ENCODE measurements around the gene ACTR8. TPM values are rescaled to one million over a fixed set of nuclear protein-coding genes. Genes with fewer than 3 reads are reported as not detected.

ACTR8 gene
- total and polyA plus RNA-seq, 2 of the 13 experiments (the other 11 are each of a cell fraction or from before 2014, with no cell fraction given) = 15.5 to 29.0 TPM

- TF ChIP-seq EP300 (IDR thresholded peaks at IDR 0.05; ENCODE audit: low read depth in 2 of 2, low read length in 2 of 2) (peak in 1 of 2 experiments; percentile 64; a peak in 2 of 4 replicates), EP300 (CRISPR knock-in tag; IDR thresholded peaks at IDR 0.05; ENCODE audit: borderline replicate concordance) (no peak; the same call in 1 of the 2 replicates), ZBTB8A (CRISPR knock-in tag; IDR thresholded peaks at IDR 0.05; ENCODE audit: borderline replicate concordance, low read depth) (no peak), NRL (CRISPR knock-in tag; IDR thresholded peaks at IDR 0.05; ENCODE audit: borderline replicate concordance) (peak; percentile 94), PITX1 (CRISPR knock-in tag; IDR thresholded peaks at IDR 0.05) (peak; percentile 69), SALL1 (CRISPR knock-in tag; IDR thresholded peaks at IDR 0.05) (peak; percentile 95), ZNF646 (CRISPR knock-in tag; IDR thresholded peaks at IDR 0.05) (no peak), NR0B2 (CRISPR knock-in tag; IDR thresholded peaks at IDR 0.05) (peak; percentile 73; the same call in 1 of the 2 replicates), DMTF1 (CRISPR knock-in tag; IDR thresholded peaks at IDR 0.05) (no peak), FOSL2 (CRISPR knock-in tag; IDR thresholded peaks at IDR 0.05) (no peak; the same call in 1 of the 2 replicates), TFDP1 (CRISPR knock-in tag; IDR thresholded peaks at IDR 0.05; ENCODE audit: borderline replicate concordance) (peak; percentile 97), ZBTB46 (CRISPR knock-in tag; IDR thresholded peaks at IDR 0.05; ENCODE audit: borderline replicate concordance) (0 out of 2 replicates have a peak, but pooled peaks have one; percentile 52), NONO (IDR thresholded peaks at IDR 0.05) (no peak), NONO (CRISPR knock-in tag; conservative IDR thresholded peaks at IDR 0.05) (peak; percentile 97), ZNF552 (CRISPR knock-in tag; IDR thresholded peaks at IDR 0.05; ENCODE audit: borderline replicate concordance) (0 out of 2 replicates have a peak, but pooled peaks have one; percentile 63), ZSCAN31 (CRISPR knock-in tag; IDR thresholded peaks at IDR 0.05; ENCODE audit: low read depth) (peak; percentile 99)
Measured at GRCh38 chr3:53846134-53846850, 35.7 kb downstream of the ACTR8 start, which contains the start of the genes CHDH and IL17RB (continued).

Measured in HepG2 (cell line).